ENCODE results near the gene MAP1B. TPM values are rescaled to one million over a fixed set of nuclear protein-coding genes. Genes with fewer than 3 reads are reported as not detected.

Gene MAP1B
- total and polyA plus RNA-seq, 4 donors = 1.5 to 46.7 (median 16.0) TPM

DNA sequence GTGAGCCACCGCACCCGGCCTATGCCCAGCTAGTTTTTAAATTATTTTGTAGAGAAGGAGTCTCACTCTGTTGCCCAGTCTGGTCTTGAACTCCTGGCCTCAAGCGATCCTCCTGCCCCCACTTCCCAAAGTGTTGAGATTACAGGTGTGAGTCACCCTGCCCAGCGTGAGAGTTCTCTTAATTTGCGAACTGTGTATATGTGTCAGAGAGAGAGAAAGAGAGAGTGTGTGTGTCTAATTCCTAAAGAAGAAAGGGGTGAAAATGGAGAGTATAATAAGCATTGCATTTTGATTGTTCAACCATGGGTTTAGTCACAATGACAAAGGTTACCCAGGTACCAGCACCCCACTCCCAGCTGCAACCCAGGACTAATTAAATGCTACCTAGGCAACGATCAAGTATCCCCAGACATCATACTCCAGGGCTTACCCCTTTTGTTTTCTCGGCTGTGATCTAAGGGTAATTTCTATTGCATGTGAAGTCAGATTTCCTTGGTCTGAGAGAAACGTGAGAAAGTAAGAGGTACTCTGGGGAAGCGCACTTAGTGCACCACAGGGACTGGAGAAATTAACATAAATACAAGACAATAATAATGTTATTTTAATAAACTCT lies 16.6 kb downstream of the MAP1B start:
- WGBS, 2 donors = 87 to 94% methylated on average over 9 of the region's 9 CpGs
- TF ChIP-seq, protein P1, sequence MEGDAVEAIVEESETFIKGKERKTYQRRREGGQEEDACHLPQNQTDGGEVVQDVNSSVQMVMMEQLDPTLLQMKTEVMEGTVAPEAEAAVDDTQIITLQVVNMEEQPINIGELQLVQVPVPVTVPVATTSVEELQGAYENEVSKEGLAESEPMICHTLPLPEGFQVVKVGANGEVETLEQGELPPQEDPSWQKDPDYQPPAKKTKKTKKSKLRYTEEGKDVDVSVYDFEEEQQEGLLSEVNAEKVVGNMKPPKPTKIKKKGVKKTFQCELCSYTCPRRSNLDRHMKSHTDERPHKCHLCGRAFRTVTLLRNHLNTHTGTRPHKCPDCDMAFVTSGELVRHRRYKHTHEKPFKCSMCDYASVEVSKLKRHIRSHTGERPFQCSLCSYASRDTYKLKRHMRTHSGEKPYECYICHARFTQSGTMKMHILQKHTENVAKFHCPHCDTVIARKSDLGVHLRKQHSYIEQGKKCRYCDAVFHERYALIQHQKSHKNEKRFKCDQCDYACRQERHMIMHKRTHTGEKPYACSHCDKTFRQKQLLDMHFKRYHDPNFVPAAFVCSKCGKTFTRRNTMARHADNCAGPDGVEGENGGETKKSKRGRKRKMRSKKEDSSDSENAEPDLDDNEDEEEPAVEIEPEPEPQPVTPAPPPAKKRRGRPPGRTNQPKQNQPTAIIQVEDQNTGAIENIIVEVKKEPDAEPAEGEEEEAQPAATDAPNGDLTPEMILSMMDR (IDR thresholded peaks at IDR 0.05; ENCODE audit: control extremely low read depth, extremely low read depth) = no peak
- H3K36me3 ChIP-seq (ENCODE audit: control insufficient read depth in 4 of 4, insufficient read depth in 4 of 4, low read length in 4 of 4) = peaks cover 0 to 14% (median 4%) of the 10 kb centered on the region in 4 donors
- H3K27ac ChIP-seq (ENCODE audit: low read depth in 1 of 2, low read length in 1 of 2) = no peak overlapping the region
- peaks cover 0 to 24% (median 0%) of the 10 kb centered on the region in 5 donors for H3K4me1 ChIP-seq (ENCODE audit: control insufficient read depth in 5 of 5, insufficient read depth in 5 of 5, low read length in 5 of 5)
- H3K4me3 ChIP-seq = no peak overlapping the region
- ATAC-seq (ENCODE audit: insufficient read depth, low FRiP score) = no peak
- DNase-seq = no peak
- no peak overlapping the region for H3K9ac ChIP-seq (ENCODE audit: insufficient read depth in 1 of 2, low read length in 2 of 2)
- H3K27me3 ChIP-seq (ENCODE audit: control insufficient read depth in 3 of 3, insufficient read depth in 3 of 3, low read length in 2 of 3) = no peaks in the 10 kb centered on the region
- no peaks in the 10 kb centered on the region for H3K9me3 ChIP-seq (ENCODE audit: control insufficient read depth in 4 of 4, insufficient read depth in 3 of 4, low read length in 3 of 4)

DNA sequence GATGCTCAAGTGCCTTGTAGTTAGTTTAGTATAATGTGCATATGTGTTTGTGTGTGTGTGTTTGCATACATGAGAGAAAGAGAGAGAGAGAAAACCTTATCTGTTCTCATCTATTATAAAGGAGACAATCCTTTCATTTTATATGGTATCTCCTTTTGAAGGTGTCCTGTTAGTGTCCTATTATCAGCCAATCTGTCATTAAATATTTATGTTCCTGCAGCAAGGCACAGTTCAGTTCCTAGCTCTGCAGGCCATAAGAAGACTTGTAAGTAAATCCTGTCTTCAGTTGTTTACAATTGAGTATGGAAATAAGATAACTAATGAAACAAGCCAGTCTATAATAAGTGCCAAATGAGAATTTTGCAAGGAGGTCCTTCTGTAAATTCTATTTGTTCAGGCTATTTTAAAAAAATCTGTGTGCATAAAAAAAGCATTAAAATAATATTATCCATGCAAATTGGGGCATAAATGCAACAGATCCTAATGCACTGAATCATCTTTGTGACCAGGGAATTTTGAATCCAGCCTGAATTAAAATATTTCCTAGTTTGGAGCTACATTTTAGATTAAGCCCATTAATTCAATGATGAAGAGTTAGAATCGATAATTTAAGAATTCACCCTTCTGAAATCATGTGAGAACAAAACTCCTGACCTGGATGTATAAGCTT lies 18.1 kb downstream of the MAP1B start:
- no peak for ATAC-seq (ENCODE audit: insufficient read depth, low FRiP score)
- no peak overlapping the region for H3K27ac ChIP-seq (ENCODE audit: low read depth in 1 of 2, low read length in 1 of 2)
- no peaks in the 10 kb centered on the region for H3K9me3 ChIP-seq (ENCODE audit: control insufficient read depth in 4 of 4, insufficient read depth in 3 of 4, low read length in 3 of 4)
- H3K36me3 ChIP-seq (ENCODE audit: control insufficient read depth in 4 of 4, insufficient read depth in 4 of 4, low read length in 4 of 4) = peaks cover 0 to 9% (median 0%) of the 10 kb centered on the region in 4 donors
- TF ChIP-seq, protein P1 (IDR thresholded peaks at IDR 0.05; ENCODE audit: control extremely low read depth, extremely low read depth) = no peak
- 82 to 88% methylated on average over 1 of the region's 1 CpG for WGBS, 2 donors
- H3K9ac ChIP-seq (ENCODE audit: insufficient read depth in 1 of 2, low read length in 2 of 2) = no peak overlapping the region
- H3K4me3 ChIP-seq = no peak overlapping the region
- no peaks in the 10 kb centered on the region for H3K27me3 ChIP-seq (ENCODE audit: control insufficient read depth in 3 of 3, insufficient read depth in 3 of 3, low read length in 2 of 3)
- DNase-seq = peak in 2 of 3 donors; percentile 42 to 55
- H3K4me1 ChIP-seq (ENCODE audit: control insufficient read depth in 5 of 5, insufficient read depth in 5 of 5, low read length in 5 of 5) = peaks cover 0 to 33% (median 0%) of the 10 kb centered on the region in 5 donors

DNA sequence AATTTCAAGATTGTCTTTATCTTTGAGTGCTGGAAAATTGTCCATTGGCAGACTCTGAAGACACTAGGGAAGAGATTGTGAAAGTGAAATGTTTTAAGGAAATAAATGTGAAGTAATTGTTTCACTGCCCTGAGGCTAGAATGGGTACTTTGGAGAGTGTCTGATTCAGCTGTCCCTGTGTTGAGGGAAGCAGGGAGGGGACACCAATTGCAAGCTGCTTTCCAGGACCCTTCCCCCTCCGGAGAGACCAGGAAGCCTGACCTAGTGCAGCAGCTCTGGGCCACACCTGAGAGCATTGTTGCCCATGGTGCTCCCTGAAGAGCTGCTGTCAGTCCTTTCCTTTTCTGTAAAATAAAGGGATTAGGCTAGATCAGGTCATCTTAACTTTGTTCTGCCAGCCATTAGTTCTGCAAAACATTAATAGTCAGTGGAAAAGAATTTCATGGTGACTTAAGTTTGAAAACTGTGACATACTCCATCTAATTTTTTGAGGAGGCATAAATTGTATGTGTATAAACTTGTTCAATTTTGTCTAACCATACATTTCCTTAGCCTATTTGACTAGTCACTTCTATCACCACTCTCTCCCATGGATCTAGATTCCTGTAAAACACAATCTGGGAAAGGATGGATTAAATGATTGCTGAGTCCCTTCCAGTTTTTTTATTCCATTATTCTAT lies 18.8 kb downstream of the MAP1B start:
- Histone ChIP-seq H3K9me3 (ENCODE audit: control insufficient read depth in 4 of 4, insufficient read depth in 3 of 4, low read length in 3 of 4) (no peaks in the 10 kb centered on the region), H3K36me3 (ENCODE audit: control insufficient read depth in 4 of 4, insufficient read depth in 4 of 4, low read length in 4 of 4) (peaks cover 0 to 9% (median 0%) of the 10 kb centered on the region in 4 donors), H3K27me3 (ENCODE audit: control insufficient read depth in 3 of 3, insufficient read depth in 3 of 3, low read length in 2 of 3) (no peaks in the 10 kb centered on the region), H3K4me1 (ENCODE audit: control insufficient read depth in 5 of 5, insufficient read depth in 5 of 5, low read length in 5 of 5) (peaks cover 0 to 40% (median 0%) of the 10 kb centered on the region in 5 donors), H3K27ac (ENCODE audit: low read depth in 1 of 2, low read length in 1 of 2) (no peak overlapping the region), H3K9ac (ENCODE audit: insufficient read depth in 1 of 2, low read length in 2 of 2) (no peak overlapping the region), H3K4me3 (no peak overlapping the region)
- 0 to 13% methylated on average over 1 of the region's 1 CpG for WGBS, 2 donors
- ATAC-seq (ENCODE audit: insufficient read depth, low FRiP score) (no peak), DNase-seq (peak in 2 of 3 donors; percentile 26 to 43)
- TF ChIP-seq, protein P1 (IDR thresholded peaks at IDR 0.05; ENCODE audit: control extremely low read depth, extremely low read depth) = no peak

All from lung (tissue), 12 donors.